Keratinocyte (primary cell): ENCODE data around the gene SDK1.

Experiments used
- EZH2 ChIP-seq: IDR thresholded peaks from one replicate; pipeline ENCODE4 v1.6.1; 2012; ENCODE audit warnings: inconsistent platforms, mild to moderate bottlenecking, low read length, moderate library complexity
- TF ChIP-seq, protein P1 (sequence below), 3 experiments: IDR thresholded peaks in 1 of 3; conservative IDR thresholded peaks in 1 of 3; optimal IDR thresholded peaks in 1 of 3; 2 replicates in 2 of 3; 3 replicates in 1 of 3; pipeline versions ENCODE3 to v1.5.1; 2011; ENCODE audit warnings: low read length in 3 of 3, mild to moderate bottlenecking in 3 of 3, moderate library complexity in 2 of 3, control low read depth in 1 of 3, inconsistent platforms in 1 of 3; ENCODE audit not compliant: insufficient read depth in 2 of 3; ENCODE audit errors: extremely low read depth in 1 of 3

DNA sequence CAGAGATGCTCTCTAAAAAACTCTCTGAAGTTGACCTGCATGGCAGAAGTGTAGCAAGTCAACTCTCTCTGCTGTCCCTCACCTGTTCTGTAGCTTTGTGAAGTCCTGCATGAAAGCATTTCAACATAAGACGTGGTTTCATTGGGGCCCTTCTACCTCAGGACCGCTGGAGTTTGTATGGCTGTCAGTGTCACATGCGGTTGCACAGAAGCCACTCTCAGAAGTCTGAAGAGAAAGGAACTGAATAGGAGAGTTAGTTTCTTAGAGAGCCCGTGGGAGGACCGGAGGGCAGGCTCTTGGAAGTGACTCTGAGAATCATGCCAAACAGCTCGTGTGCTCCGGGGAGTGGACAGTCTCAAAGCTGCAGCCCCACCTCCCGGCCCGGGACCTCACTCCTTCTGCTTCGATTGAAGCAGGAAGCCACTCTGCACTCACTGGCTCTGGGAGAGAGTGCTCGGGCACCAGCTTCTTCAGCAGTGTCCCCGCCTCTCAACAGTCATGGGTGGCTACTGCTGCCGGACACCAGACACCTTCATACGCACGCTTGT lies 486.7 kb downstream of the SDK1 start:
- TF ChIP-seq EZH2, result no peak
- TF ChIP-seq, protein P1, sequence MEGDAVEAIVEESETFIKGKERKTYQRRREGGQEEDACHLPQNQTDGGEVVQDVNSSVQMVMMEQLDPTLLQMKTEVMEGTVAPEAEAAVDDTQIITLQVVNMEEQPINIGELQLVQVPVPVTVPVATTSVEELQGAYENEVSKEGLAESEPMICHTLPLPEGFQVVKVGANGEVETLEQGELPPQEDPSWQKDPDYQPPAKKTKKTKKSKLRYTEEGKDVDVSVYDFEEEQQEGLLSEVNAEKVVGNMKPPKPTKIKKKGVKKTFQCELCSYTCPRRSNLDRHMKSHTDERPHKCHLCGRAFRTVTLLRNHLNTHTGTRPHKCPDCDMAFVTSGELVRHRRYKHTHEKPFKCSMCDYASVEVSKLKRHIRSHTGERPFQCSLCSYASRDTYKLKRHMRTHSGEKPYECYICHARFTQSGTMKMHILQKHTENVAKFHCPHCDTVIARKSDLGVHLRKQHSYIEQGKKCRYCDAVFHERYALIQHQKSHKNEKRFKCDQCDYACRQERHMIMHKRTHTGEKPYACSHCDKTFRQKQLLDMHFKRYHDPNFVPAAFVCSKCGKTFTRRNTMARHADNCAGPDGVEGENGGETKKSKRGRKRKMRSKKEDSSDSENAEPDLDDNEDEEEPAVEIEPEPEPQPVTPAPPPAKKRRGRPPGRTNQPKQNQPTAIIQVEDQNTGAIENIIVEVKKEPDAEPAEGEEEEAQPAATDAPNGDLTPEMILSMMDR (optimal IDR thresholded peaks at IDR 0.05 in 1 of 3, IDR thresholded peaks at IDR 0.05 in 1 of 3, conservative IDR thresholded peaks at IDR 0.05 in 1 of 3; ENCODE audit: extremely low read depth in 1 of 3, insufficient read depth in 2 of 3, low read length in 3 of 3), result no peak
